ENCODE data around the gene ENTR1. TPM values are rescaled to one million over a fixed set of nuclear protein-coding genes. Genes with fewer than 3 reads are reported as not detected.

ENTR1 gene
- polyA plus RNA-seq, 4 donors = 22.7 to 46.4 (median 31.8) TPM

DNA sequence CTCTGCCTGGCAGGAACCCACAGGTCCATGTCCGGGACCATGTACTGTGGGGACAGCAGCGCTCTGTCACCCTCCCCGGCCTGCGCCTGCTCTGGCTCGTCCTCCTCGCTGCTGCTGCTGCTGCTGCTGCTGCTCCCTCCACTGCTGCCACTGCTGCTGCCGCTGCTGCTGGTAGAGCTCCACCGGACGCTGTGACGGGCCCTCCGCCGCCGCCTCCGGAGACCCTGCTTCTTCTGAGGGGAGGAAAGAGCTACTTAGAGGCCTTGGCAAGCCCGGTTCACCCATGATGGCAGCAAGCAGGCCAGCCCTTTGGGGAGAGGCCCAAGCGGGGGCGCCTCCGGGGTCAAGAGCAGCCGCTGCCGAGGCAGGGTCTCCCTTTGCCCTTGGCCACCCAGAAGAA lies 27.0 kb downstream of the ENTR1 start:
- no peak for FAIRE-seq
- no peaks in the 10 kb centered on the region for H3K27me3 ChIP-seq (ENCODE audit: control insufficient read depth in 3 of 3, insufficient read depth in 3 of 3, low read length in 3 of 3)
- no peaks in the 10 kb centered on the region for H3K9me3 ChIP-seq (ENCODE audit: control insufficient read depth in 2 of 2, insufficient read depth in 1 of 2, low read depth in 1 of 2, low read length in 1 of 2)
- H3K27ac ChIP-seq (ENCODE audit: low read depth in 1 of 3, low read length in 2 of 3) = no peak overlapping the region
- DNase-seq = no peak
- peaks cover 7 to 96% (median 13%) of the 10 kb centered on the region in 3 donors for H3K36me3 ChIP-seq (ENCODE audit: control insufficient read depth in 3 of 3, insufficient read depth in 2 of 3, low read depth in 1 of 3, low read length in 3 of 3)
- no peak overlapping the region for H3K4me3 ChIP-seq (ENCODE audit: low read depth in 1 of 3, low read length in 3 of 3)
- WGBS, 3 donors = 96 to 98% (median 97%) methylated on average over 20 of the region's 20 CpGs
- peaks cover 0 to 4% (median 0%) of the 10 kb centered on the region in 3 donors for H3K4me1 ChIP-seq (ENCODE audit: control insufficient read depth in 3 of 3, insufficient read depth in 2 of 3, low read depth in 1 of 3, low read length in 2 of 3)

DNA sequence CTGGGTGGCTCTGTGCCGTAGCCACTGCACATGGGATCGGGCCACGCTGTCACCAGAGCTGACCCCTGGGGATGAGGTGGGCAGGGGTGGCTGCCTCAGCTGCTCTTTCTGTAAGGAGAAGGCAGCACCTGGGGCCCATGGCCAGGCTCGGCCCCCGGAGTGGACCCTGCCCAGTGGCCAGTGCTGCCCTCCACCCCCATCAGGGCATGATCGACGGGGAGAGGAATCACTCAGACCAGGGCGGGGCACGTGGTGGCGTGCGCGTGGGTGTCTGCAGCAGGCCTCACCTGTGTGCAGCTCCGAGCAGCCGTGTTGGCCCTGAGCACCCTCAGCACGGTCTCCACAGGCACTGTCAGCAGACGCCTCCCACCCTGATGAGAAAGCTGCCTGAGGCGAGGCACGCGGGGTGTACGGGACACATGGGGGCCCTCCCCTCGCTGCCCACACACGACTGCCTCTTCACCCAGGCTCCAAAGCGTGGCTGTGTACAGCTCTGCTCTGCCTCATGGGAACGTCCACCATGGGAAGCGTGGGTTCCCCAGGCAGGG lies 28.4 kb downstream of the ENTR1 start:
- WGBS, 3 donors = 93 to 96% (median 93%) methylated on average over 21 to 25 of the region's 25 CpGs
- peaks cover 0 to 17% (median 0%) of the 10 kb centered on the region in 3 donors for H3K4me1 ChIP-seq (ENCODE audit: control insufficient read depth in 3 of 3, insufficient read depth in 2 of 3, low read depth in 1 of 3, low read length in 2 of 3)
- H3K4me3 ChIP-seq (ENCODE audit: low read depth in 1 of 3, low read length in 3 of 3) = no peak overlapping the region
- H3K36me3 ChIP-seq (ENCODE audit: control insufficient read depth in 3 of 3, insufficient read depth in 2 of 3, low read depth in 1 of 3, low read length in 3 of 3) = peaks cover 7 to 96% (median 13%) of the 10 kb centered on the region in 3 donors
- H3K27ac ChIP-seq (ENCODE audit: low read depth in 1 of 3, low read length in 2 of 3) = no peak overlapping the region
- no peaks in the 10 kb centered on the region for H3K27me3 ChIP-seq (ENCODE audit: control insufficient read depth in 3 of 3, insufficient read depth in 3 of 3, low read length in 3 of 3)
- FAIRE-seq (no peak), DNase-seq (no peak)
- no peaks in the 10 kb centered on the region for H3K9me3 ChIP-seq (ENCODE audit: control insufficient read depth in 2 of 2, insufficient read depth in 1 of 2, low read depth in 1 of 2, low read length in 1 of 2)

DNA sequence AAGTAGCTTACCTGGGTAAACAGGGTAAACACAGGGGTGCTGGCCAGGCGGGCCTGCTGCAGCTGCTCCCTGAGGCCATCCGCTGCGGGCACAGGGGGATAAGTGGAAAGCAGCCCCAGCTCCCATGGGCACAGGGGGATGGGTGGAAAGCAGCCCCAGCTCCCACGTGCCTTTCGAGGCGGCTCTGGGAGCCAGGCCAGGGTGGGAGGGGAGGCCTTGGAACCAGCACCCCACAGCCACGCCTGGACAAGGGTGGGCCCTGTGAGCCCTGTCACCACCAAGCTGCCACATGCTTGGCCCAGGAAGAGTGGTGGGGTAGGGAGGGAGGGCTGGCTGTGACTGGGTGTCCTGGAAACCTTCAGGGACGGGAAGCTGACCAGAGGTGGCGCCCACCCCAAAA lies 29.1 kb downstream of the ENTR1 start:
- no peak overlapping the region for H3K27ac ChIP-seq (ENCODE audit: low read depth in 1 of 3, low read length in 2 of 3)
- peaks cover 7 to 97% (median 13%) of the 10 kb centered on the region in 3 donors for H3K36me3 ChIP-seq (ENCODE audit: control insufficient read depth in 3 of 3, insufficient read depth in 2 of 3, low read depth in 1 of 3, low read length in 3 of 3)
- DNase-seq (no peak), FAIRE-seq (no peak)
- H3K4me1 ChIP-seq (ENCODE audit: control insufficient read depth in 3 of 3, insufficient read depth in 2 of 3, low read depth in 1 of 3, low read length in 2 of 3) = peaks cover 0 to 17% (median 0%) of the 10 kb centered on the region in 3 donors
- no peaks in the 10 kb centered on the region for H3K9me3 ChIP-seq (ENCODE audit: control insufficient read depth in 2 of 2, insufficient read depth in 1 of 2, low read depth in 1 of 2, low read length in 1 of 2)
- no peaks in the 10 kb centered on the region for H3K27me3 ChIP-seq (ENCODE audit: control insufficient read depth in 3 of 3, insufficient read depth in 3 of 3, low read length in 3 of 3)
- 90 to 94% (median 90%) methylated on average over 9 of the region's 9 CpGs for WGBS, 3 donors
- H3K4me3 ChIP-seq (ENCODE audit: low read depth in 1 of 3, low read length in 3 of 3) = no peak overlapping the region

DNA sequence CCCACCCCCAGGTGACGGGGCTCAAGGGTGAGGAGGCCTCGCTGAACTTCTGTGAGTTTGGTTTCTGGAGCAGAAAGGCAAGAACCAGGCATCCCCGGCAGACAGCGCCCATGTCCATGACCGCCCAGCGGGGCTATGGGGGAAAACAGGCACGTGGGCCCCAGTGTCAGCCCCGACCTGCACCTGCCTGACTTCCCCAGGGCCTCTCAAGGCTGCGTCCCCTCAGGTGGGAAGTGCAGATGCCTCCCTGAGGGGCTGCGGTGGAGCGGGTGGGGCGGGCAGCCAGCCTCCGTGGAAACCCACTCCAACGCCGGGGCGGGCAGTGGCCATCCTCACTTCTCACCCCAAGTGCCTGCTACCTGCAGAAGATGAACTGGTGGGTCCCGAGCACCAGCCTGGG lies 30.0 kb downstream of the ENTR1 start:
- Histone ChIP-seq H3K4me1 (ENCODE audit: control insufficient read depth in 3 of 3, insufficient read depth in 2 of 3, low read depth in 1 of 3, low read length in 2 of 3) (peaks cover 0 to 17% (median 0%) of the 10 kb centered on the region in 3 donors), H3K27ac (ENCODE audit: low read depth in 1 of 3, low read length in 2 of 3) (no peak overlapping the region), H3K9me3 (ENCODE audit: control insufficient read depth in 2 of 2, insufficient read depth in 1 of 2, low read depth in 1 of 2, low read length in 1 of 2) (no peaks in the 10 kb centered on the region), H3K27me3 (ENCODE audit: control insufficient read depth in 3 of 3, insufficient read depth in 3 of 3, low read length in 3 of 3) (no peaks in the 10 kb centered on the region), H3K4me3 (ENCODE audit: low read depth in 1 of 3, low read length in 3 of 3) (no peak overlapping the region), H3K36me3 (ENCODE audit: control insufficient read depth in 3 of 3, insufficient read depth in 2 of 3, low read depth in 1 of 3, low read length in 3 of 3) (peaks cover 7 to 100% (median 11%) of the 10 kb centered on the region in 3 donors)
- FAIRE-seq (no peak), DNase-seq (no peak)
- WGBS, 3 donors = 94 to 96% (median 95%) methylated on average over 17 of the region's 17 CpGs

GRCh38 chr9:136379891-136380290 lies 30.5 kb downstream of the ENTR1 start:
- 86 to 89% (median 88%) methylated on average over 11 of the region's 11 CpGs for WGBS, 3 donors
- Histone ChIP-seq H3K4me3 (ENCODE audit: low read depth in 1 of 3, low read length in 3 of 3) (no peak overlapping the region), H3K27me3 (ENCODE audit: control insufficient read depth in 3 of 3, insufficient read depth in 3 of 3, low read length in 3 of 3) (no peaks in the 10 kb centered on the region), H3K36me3 (ENCODE audit: control insufficient read depth in 3 of 3, insufficient read depth in 2 of 3, low read depth in 1 of 3, low read length in 3 of 3) (peaks cover 7 to 100% (median 11%) of the 10 kb centered on the region in 3 donors), H3K9me3 (ENCODE audit: control insufficient read depth in 2 of 2, insufficient read depth in 1 of 2, low read depth in 1 of 2, low read length in 1 of 2) (no peaks in the 10 kb centered on the region), H3K4me1 (ENCODE audit: control insufficient read depth in 3 of 3, insufficient read depth in 2 of 3, low read depth in 1 of 3, low read length in 2 of 3) (peaks cover 0 to 17% (median 0%) of the 10 kb centered on the region in 3 donors), H3K27ac (ENCODE audit: low read depth in 1 of 3, low read length in 2 of 3) (no peak overlapping the region)
- FAIRE-seq (no peak), DNase-seq (no peak)

DNA sequence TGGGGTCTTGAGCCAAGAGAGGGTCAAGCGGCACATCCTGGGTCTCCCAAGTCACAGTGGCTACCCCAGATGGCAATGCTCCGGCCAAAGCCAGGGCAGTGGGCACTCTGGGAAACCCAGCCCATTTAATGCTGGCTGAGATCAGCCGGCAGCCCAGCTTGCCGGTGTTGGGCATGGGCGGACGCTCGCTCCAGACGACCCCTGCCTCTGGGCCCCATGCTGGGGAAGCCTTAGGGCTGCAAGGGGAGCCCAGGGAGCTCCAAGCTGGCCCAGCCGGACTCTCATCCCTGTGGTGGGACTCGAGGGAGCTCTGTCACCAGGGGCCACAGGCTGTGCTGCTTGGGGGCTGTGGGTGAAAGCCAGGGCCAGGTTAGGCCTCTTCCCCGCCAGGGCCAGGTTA lies 31.0 kb downstream of the ENTR1 start:
- Histone ChIP-seq H3K27me3 (ENCODE audit: control insufficient read depth in 3 of 3, insufficient read depth in 3 of 3, low read length in 3 of 3) (no peaks in the 10 kb centered on the region), H3K4me3 (ENCODE audit: low read depth in 1 of 3, low read length in 3 of 3) (no peak overlapping the region), H3K36me3 (ENCODE audit: control insufficient read depth in 3 of 3, insufficient read depth in 2 of 3, low read depth in 1 of 3, low read length in 3 of 3) (peaks cover 7 to 99% (median 11%) of the 10 kb centered on the region in 3 donors), H3K27ac (ENCODE audit: low read depth in 1 of 3, low read length in 2 of 3) (no peak overlapping the region), H3K9me3 (ENCODE audit: control insufficient read depth in 2 of 2, insufficient read depth in 1 of 2, low read depth in 1 of 2, low read length in 1 of 2) (no peaks in the 10 kb centered on the region), H3K4me1 (ENCODE audit: control insufficient read depth in 3 of 3, insufficient read depth in 2 of 3, low read depth in 1 of 3, low read length in 2 of 3) (peaks cover 0 to 17% (median 0%) of the 10 kb centered on the region in 3 donors)
- WGBS, 3 donors = 89 to 95% (median 89%) methylated on average over 11 of the region's 11 CpGs
- no peak for DNase-seq
- FAIRE-seq = no peak

DNA sequence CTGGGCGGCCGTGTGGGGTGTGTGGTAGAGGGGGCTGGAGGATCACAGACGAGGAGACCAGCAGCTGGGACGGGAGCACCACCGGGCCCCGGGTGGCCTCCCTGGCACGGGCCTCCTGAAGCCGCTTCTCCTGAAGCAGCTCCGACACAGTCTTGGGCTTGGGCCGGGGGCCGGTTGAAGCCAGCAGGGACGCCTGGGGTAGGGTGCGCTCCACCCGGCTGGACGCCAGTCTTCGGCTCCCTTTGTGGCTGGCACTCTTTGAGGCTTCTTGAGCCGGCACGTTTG lies 31.5 kb downstream of the ENTR1 start:
- no peak overlapping the region for H3K4me3 ChIP-seq (ENCODE audit: low read depth in 1 of 3, low read length in 3 of 3)
- H3K4me1 ChIP-seq (ENCODE audit: control insufficient read depth in 3 of 3, insufficient read depth in 2 of 3, low read depth in 1 of 3, low read length in 2 of 3) = peaks cover 0 to 17% (median 0%) of the 10 kb centered on the region in 3 donors
- DNase-seq (no peak), FAIRE-seq (no peak)
- WGBS, 3 donors = 90 to 94% (median 91%) methylated on average over 16 to 18 of the region's 18 CpGs
- H3K36me3 ChIP-seq (ENCODE audit: control insufficient read depth in 3 of 3, insufficient read depth in 2 of 3, low read depth in 1 of 3, low read length in 3 of 3) = peaks cover 6 to 99% (median 11%) of the 10 kb centered on the region in 3 donors
- H3K27ac ChIP-seq (ENCODE audit: low read depth in 1 of 3, low read length in 2 of 3) = no peak overlapping the region
- H3K9me3 ChIP-seq (ENCODE audit: control insufficient read depth in 2 of 2, insufficient read depth in 1 of 2, low read depth in 1 of 2, low read length in 1 of 2) = no peaks in the 10 kb centered on the region
- no peaks in the 10 kb centered on the region for H3K27me3 ChIP-seq (ENCODE audit: control insufficient read depth in 3 of 3, insufficient read depth in 3 of 3, low read length in 3 of 3)

- Histone ChIP-seq H3K4me1 (ENCODE audit: control insufficient read depth in 3 of 3, insufficient read depth in 2 of 3, low read depth in 1 of 3, low read length in 2 of 3) (peaks cover 0 to 17% (median 0%) of the 10 kb centered on the region in 3 donors), H3K27me3 (ENCODE audit: control insufficient read depth in 3 of 3, insufficient read depth in 3 of 3, low read length in 3 of 3) (no peaks in the 10 kb centered on the region), H3K4me3 (ENCODE audit: low read depth in 1 of 3, low read length in 3 of 3) (no peak overlapping the region), H3K9me3 (ENCODE audit: control insufficient read depth in 2 of 2, insufficient read depth in 1 of 2, low read depth in 1 of 2, low read length in 1 of 2) (no peaks in the 10 kb centered on the region), H3K36me3 (ENCODE audit: control insufficient read depth in 3 of 3, insufficient read depth in 2 of 3, low read depth in 1 of 3, low read length in 3 of 3) (peaks cover 3 to 99% (median 11%) of the 10 kb centered on the region in 3 donors), H3K27ac (ENCODE audit: low read depth in 1 of 3, low read length in 2 of 3) (peak overlapping the region in 1 of 3 donors; percentile 45)
- FAIRE-seq (no peak), DNase-seq (peak; percentile 20 to 60)
- WGBS, 3 donors = 72 to 83% (median 76%) methylated on average over 26 to 28 of the region's 28 CpGs
Measured at GRCh38 chr9:136378170-136379002, 32.0 kb downstream of the ENTR1 start.
